Stomach (tissue), 9 donors: ENCODE results near the gene NDUFA8. TPM values are rescaled to one million over a fixed set of nuclear protein-coding genes. Genes with fewer than 3 reads are reported as not detected.

Experiments
- DNase-seq, 2 donors: peaks; one replicate each; pipeline versions ENCODE4 v3.0.0 to v3.0.0-alpha.2; 2013 to 2019
- H3K27ac ChIP-seq, 5 donors: fragments of 200-600 bp in 4 of 5; sonication (generic) in 4 of 5; one replicate each; pipeline ENCODE4 v1.5.1; 2013 to 2019; ENCODE audit warnings: mild to moderate bottlenecking in 1 of 5, moderate library complexity in 1 of 5
- H3K27me3 ChIP-seq, 3 donors: fragments of 200-600 bp; sonication (generic); one replicate each; pipeline ENCODE4 v1.5.1; 2017 to 2019; ENCODE audit warnings: mixed run types in 1 of 3
- H3K36me3 ChIP-seq, 4 donors: fragments of 200-600 bp; sonication (generic); 1 replicate in 3 of 4; 2 replicates in 1 of 4; pipeline ENCODE4 v1.5.1; 2016 to 2019
- H3K4me1 ChIP-seq, 4 donors: fragments of 200-600 bp; sonication (generic); one replicate each; pipeline ENCODE4 v1.5.1; 2016 to 2019
- H3K4me3 ChIP-seq, 4 donors: fragments of 200-600 bp; sonication (generic) in 3 of 4; one replicate each; pipeline ENCODE4 v1.5.1; 2016 to 2019; ENCODE audit warnings: mild to moderate bottlenecking in 1 of 4
- H3K9me3 ChIP-seq, 4 donors: fragments of 200-600 bp; sonication (generic); one replicate each; pipeline ENCODE4 v1.5.1; 2016 to 2019
- EP300 ChIP-seq: sonication (generic); formaldehyde crosslinking; IDR thresholded peaks from one replicate; pipeline ENCODE4 v1.6.1; 2017; ENCODE audit warnings: antibody characterized with exemption
- POLR2A ChIP-seq, 4 donors: fragments of 450-650 bp; IDR thresholded peaks; one replicate each; pipeline ENCODE4 v1.6.1; 2016; ENCODE audit warnings: antibody characterized with exemption in 4 of 4, control low read depth in 2 of 4, mild to moderate bottlenecking in 1 of 4, moderate library complexity in 1 of 4
- POLR2AphosphoS5 ChIP-seq, 3 donors: sonication (generic); formaldehyde crosslinking; IDR thresholded peaks; one replicate each; pipeline ENCODE4 v1.6.1; 2016; ENCODE audit warnings: antibody characterized with exemption in 3 of 3
- WGBS, 5 donors: extraction: QIAGEN DNeasy Blood & Tissue Kit in 3 of 5; methylation state at CpG; one replicate each; pipeline versions ENCODE4 v1.1.5 to v1.1.7; 2013 to 2018; 5-methylcytosine and 5-hydroxymethylcytosine counted together
- intact Hi-C: fragments of 100-400 bp; cut with DNase I; formaldehyde crosslinking; loops from one replicate; pipeline ENCODE4 v1.15.1; 2023; ENCODE audit warnings: low total_unique reads
- polyA plus RNA-seq, 3 donors: library from polyadenylated mRNA; stranded (reverse); fragments of 200-250 nt; gene quantifications; one replicate each; pipeline ENCODE4 v1.2.3, GENCODE V29; 2013
- total RNA-seq, 5 donors: library from RNA; depleted of rRNA; stranded (reverse); fragments of >200 nt; gene quantifications; one replicate each; pipeline versions ENCODE4 v1.1.0 to v1.2.3, GENCODE V29; 2014 to 2016
- TF ChIP-seq, protein P1 (sequence below), 7 experiments: fragments of 450-650 bp in 4 of 7; fragments of 200-600 bp in 3 of 7; sonication (generic) in 3 of 7; IDR thresholded peaks; one replicate each; pipeline ENCODE4 v1.5.1; 2016 to 2019; ENCODE audit warnings: antibody characterized with exemption in 7 of 7, control low read depth in 2 of 7, mild to moderate bottlenecking in 1 of 7
- donor health status: healthy with polysubstance abuse.
- donor health status: Bipolar disorder and iron deficiency.
- donor health status: healthy.

The NDUFA8 gene
- total and polyA plus RNA-seq, 8 donors, result 10.5 to 130 (median 53.3) TPM

DNA sequence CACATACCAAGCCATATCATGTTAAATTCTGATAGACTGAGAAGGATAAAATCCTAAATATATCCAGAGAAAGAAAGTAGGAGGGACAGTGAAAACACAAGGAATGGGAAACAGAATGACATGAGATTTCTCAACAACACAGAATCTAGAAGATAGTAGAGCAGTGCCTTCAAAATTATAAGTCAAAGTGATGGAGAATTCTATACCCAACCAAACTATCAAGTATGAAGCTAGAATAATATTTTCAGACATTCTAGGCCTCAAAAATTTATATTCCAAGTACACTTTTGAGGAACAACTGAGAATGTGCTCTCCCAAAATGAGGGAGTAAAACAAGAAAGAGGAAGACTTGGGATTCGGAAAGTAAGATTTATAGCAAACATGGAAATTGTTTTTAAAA is 55.6 kb downstream of the NDUFA8 start:
- Histone ChIP-seq H3K9me3 (peaks cover 0 to 13% (median 0%) of the 10 kb centered on the region in 4 donors), H3K4me1 (peaks cover 0 to 24% (median 8%) of the 10 kb centered on the region in 4 donors), H3K4me3 (no peak overlapping the region), H3K27me3 (no peaks in the 10 kb centered on the region), H3K27ac (no peak overlapping the region), H3K36me3 (no peaks in the 10 kb centered on the region)
- no peak for DNase-seq
- WGBS, 5 donors, result 92 to 100% (median 100%) methylated on average over 1 of the region's 1 CpG
- TF ChIP-seq, protein P1, sequence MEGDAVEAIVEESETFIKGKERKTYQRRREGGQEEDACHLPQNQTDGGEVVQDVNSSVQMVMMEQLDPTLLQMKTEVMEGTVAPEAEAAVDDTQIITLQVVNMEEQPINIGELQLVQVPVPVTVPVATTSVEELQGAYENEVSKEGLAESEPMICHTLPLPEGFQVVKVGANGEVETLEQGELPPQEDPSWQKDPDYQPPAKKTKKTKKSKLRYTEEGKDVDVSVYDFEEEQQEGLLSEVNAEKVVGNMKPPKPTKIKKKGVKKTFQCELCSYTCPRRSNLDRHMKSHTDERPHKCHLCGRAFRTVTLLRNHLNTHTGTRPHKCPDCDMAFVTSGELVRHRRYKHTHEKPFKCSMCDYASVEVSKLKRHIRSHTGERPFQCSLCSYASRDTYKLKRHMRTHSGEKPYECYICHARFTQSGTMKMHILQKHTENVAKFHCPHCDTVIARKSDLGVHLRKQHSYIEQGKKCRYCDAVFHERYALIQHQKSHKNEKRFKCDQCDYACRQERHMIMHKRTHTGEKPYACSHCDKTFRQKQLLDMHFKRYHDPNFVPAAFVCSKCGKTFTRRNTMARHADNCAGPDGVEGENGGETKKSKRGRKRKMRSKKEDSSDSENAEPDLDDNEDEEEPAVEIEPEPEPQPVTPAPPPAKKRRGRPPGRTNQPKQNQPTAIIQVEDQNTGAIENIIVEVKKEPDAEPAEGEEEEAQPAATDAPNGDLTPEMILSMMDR (IDR thresholded peaks at IDR 0.05), result no peak
- TF ChIP-seq EP300, result no peak
- intact Hi-C loops, result no loop called here

DNA sequence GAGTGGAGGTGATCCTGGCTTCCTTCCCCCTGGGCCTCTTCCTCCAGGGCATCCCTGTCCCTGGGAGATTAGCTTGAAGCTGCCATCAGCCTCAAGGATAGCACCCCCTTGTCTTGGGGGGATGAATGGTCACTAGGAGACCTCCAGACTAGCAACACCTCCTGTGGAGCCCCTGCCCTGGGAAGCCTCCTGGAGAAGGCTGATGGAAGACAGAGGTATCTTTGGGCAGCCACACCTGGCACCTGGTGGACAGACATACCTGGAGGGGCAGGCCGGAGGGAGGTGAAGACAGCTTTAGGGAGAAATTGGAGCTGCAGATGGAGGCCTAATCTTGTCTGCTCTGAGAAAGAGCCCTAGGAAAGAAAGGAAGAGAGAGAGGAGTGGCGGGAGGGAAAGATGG is 57.4 kb downstream of the NDUFA8 start:
- Histone ChIP-seq H3K27me3 (no peaks in the 10 kb centered on the region), H3K4me1 (peaks cover 0 to 16% (median 3%) of the 10 kb centered on the region in 4 donors), H3K36me3 (no peaks in the 10 kb centered on the region), H3K27ac (no peak overlapping the region), H3K4me3 (no peak overlapping the region), H3K9me3 (peaks cover 0 to 13% (median 0%) of the 10 kb centered on the region in 4 donors)
- intact Hi-C loops, result no loop called here
- 88 to 100% (median 96%) methylated on average over 2 of the region's 2 CpGs for WGBS, 5 donors
- TF ChIP-seq, protein P1 (IDR thresholded peaks at IDR 0.05), result no peak
- TF ChIP-seq EP300 (no peak), POLR2A (IDR thresholded peaks at IDR 0.05) (no peak), POLR2AphosphoS5 (IDR thresholded peaks at IDR 0.05) (no peak)
- DNase-seq, result no peak

DNA sequence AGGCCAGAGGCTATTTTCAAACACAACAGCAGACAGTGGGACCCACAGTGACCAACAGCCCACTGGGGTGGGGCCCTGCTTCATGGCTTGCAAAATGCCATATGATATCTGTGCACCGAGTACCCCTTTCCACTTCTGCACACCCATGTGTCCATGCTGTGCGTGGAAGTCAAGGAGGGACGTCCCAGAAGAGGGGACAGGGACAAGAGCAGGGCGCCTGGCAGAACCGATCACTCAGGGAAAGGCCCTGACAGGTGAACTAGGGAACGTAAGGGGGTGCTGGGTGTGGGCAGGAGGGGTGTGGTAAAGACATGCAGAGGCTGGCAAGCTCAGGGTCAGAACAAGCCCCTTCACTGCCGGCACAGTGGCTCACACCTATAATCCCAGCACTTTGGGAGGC is 58.8 kb downstream of the NDUFA8 start:
- intact Hi-C loops, result no loop called here
- no peak overlapping the region for H3K4me3 ChIP-seq
- H3K4me1 ChIP-seq, result peaks cover 0 to 6% (median 2%) of the 10 kb centered on the region in 4 donors
- DNase-seq, result no peak
- peaks cover 0 to 13% (median 0%) of the 10 kb centered on the region in 4 donors for H3K9me3 ChIP-seq
- TF ChIP-seq, protein P1 (IDR thresholded peaks at IDR 0.05), result no peak
- TF ChIP-seq POLR2A (IDR thresholded peaks at IDR 0.05), result no peak
- no peak for TF ChIP-seq EP300
- TF ChIP-seq POLR2AphosphoS5 (IDR thresholded peaks at IDR 0.05), result no peak
- H3K27me3 ChIP-seq, result no peaks in the 10 kb centered on the region
- no peak overlapping the region for H3K27ac ChIP-seq
- 84 to 95% (median 91%) methylated on average over 7 of the region's 7 CpGs for WGBS, 5 donors
- no peaks in the 10 kb centered on the region for H3K36me3 ChIP-seq

DNA sequence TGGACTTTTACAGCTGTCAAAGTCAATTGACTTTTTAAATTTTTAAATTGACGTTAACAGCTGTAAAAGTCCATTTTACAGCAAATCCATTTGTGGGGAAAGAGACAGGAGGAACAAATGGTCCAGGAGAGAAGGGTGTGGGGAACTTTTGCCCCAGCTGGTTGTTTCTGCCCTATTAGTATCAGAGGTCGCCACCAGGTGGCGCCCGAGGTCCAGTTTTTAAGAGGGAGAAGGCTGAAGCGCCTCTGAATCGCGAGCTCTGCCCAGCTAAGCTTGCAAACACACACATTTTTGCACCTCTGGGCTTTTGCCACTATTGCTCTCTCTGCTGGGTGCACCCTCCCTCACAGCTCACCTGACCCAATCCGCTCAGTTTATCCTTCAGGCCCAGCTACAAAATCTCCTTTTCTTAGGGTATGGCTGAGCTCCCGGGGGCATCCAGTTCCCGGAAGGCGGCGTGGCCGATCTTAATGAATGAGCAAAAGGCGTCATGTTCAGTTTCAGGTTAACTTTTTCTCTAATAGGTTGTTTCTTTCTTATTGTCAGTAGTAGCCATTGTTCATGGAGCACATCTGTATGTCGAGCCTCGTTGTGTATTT is 60.2 kb downstream of the NDUFA8 start:
- Histone ChIP-seq H3K9me3 (peaks cover 0 to 11% (median 0%) of the 10 kb centered on the region in 4 donors), H3K27ac (no peak overlapping the region), H3K36me3 (no peaks in the 10 kb centered on the region), H3K27me3 (no peaks in the 10 kb centered on the region), H3K4me1 (peaks cover 0 to 14% (median 6%) of the 10 kb centered on the region in 4 donors), H3K4me3 (no peak overlapping the region)
- 33 to 42% (median 39%) methylated on average over 15 to 16 of the region's 16 CpGs for WGBS, 5 donors
- peak; percentile 92 for DNase-seq
- TF ChIP-seq POLR2AphosphoS5 (IDR thresholded peaks at IDR 0.05) (no peak), EP300 (no peak), POLR2A (IDR thresholded peaks at IDR 0.05) (no peak)
- TF ChIP-seq, protein P1 (IDR thresholded peaks at IDR 0.05), result peak in 5 of 7 experiments; percentile 45 to 89 (median 84)
- intact Hi-C loops, result no loop called here
